ENCODE measurements around the gene ARMC5.
"Not testable (repeated sequence)": the region's sequence is repeated elsewhere in the genome, so short reads cannot be mapped to it uniquely, and the experiment has no call there.

The ARMC5 gene

GRCh38 chr16:31430380-31431052 is 28.8 kb upstream of the ARMC5 start:
- DNase-seq (ENCODE audit: low read depth in 4 of 4, low spot score in 1 of 4) = no peak

- DNase-seq (ENCODE audit: low read depth in 4 of 4, low spot score in 1 of 4) = no peak
Measured at GRCh38 chr16:31435341-31436220, 23.7 kb upstream of the ARMC5 start.

DNA sequence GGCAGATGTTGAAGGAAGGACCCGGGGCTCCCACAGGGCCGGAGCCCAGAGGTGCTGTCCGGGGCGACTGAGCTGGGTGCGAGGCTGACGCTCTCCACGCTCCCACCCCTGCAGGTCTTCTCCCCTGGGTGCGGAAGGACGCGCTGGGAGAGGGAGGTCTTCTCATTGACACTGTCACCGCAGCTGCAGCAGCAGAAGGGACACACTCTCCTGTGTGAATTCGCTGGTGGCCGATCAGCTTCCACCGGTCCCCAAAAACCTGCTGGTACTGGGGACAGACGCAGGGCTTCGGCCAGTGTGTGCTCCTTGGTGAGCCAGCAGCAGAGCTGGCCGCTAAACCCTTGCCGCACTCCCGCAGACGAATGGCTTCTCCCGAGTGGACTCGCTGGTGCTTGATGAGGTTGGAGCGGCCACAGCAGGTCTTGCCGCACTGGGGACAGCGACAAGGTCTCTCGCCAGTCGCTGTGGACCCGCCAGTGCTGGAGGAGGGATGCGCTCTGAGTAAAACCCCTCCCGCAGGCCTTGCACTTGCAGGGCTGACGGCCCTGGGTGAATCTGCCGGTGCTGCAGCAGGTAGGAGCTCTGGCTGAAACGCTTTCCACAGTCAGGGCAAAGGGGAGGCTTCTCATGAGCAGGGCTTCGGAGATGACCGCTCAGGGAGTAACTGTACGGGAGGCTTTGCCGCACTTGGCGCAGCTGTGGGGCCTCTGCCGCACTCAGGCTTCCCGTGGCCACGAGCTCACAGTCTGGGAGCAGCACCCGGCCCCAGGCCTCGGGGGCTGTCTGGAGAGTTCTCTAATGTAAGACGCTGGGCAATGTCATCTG is 22.9 kb upstream of the ARMC5 start:
- DNase-seq (ENCODE audit: low read depth in 4 of 4, low spot score in 1 of 4) = no peak

GRCh38 chr16:31438414-31438813 is 20.9 kb upstream of the ARMC5 start:
- DNase-seq (ENCODE audit: low read depth in 4 of 4, low spot score in 1 of 4) = no peak

DNA sequence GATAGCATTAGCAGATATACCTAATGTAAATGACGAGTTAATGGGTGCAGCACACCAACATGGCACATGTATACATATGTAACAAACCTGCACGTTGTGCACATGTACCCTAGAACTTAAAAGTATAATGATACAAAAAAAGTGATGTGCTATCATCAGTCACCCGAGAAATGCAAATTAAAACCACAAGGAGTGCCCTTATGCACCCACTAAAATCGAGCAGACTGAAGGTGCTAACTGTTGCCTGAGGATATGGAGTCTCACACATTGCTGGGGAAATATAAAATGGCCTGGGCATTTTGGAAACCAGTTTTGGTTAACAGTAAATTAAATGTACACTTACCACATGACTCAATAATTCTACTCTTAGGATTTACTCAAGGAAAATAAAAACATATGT is 20.3 kb upstream of the ARMC5 start:
- DNase-seq (ENCODE audit: low read depth in 4 of 4, low spot score in 1 of 4) = not testable (repeated sequence)

DNA sequence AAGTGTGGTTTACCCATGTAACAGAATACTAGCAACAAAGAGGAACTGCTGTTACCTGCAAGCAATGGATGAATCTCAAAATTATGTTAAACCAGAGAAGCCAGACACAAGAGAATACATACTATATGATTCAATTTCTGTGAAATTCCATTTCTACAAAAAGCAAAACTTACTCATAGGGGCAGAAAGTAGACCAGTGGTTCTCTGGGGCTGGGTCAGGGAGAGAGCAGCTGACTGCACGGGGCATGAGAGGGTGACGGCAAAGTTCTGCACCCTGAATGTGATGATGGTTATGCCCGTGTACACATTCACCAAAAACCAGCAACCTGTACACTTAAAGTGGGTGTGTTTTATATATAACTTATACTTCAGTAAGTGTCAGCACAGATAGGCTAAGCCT is 19.8 kb upstream of the ARMC5 start:
- DNase-seq (ENCODE audit: low read depth in 4 of 4, low spot score in 1 of 4) = no peak

DNA sequence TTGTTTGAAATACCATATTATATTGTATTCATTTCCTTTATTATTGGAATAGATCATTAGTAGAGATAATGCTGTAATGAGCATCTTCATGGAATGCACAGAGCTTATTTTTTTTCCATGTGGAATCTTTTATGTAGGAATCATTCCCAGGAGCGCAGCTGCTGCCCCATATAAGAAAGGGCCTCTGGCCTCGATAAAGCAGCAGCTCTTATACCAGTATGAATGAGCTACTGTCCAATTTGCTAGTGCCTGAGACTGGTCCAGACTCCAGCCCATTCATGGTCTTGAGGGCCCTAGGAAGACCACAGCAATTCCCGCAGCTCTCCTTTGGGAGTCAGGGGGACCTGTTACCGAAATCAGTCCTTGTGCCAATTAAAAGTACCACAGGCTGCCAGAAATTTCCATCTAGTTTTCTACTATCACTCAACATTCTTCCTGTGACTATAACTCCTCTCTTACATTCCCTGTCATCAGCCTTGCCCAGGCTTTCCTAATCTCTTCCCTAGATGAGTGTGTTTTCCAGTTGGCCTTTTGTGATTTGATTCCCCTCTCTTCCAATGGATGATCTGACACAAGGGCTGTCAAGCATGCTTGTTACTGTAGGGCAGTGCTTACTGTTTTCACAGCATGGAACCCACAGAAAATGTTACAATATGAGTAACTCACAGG is 18.7 kb upstream of the ARMC5 start:
- no peak for DNase-seq (ENCODE audit: low read depth in 4 of 4, low spot score in 1 of 4)

DNA sequence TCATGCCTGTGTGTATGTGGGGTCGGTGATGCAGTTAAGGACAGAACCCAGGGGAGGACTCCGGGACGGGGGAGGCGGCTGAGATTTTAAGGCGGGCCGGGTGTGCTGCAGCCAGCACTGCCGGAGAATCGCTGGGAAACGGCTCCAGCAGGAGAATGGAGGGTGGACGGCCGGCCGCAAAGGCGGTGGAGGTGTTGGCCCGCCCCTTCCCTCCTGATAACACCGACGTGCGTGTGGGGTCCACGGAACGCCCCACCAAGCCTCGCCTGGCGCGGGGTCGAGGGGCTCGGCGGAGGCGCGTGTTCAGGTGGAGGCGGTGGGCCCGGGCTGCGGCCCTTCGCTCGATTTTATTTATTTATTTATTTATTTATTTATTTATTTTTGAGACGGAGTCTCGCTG is 17.3 kb upstream of the ARMC5 start:
- no peak for DNase-seq (ENCODE audit: low read depth in 4 of 4, low spot score in 1 of 4)

DNA sequence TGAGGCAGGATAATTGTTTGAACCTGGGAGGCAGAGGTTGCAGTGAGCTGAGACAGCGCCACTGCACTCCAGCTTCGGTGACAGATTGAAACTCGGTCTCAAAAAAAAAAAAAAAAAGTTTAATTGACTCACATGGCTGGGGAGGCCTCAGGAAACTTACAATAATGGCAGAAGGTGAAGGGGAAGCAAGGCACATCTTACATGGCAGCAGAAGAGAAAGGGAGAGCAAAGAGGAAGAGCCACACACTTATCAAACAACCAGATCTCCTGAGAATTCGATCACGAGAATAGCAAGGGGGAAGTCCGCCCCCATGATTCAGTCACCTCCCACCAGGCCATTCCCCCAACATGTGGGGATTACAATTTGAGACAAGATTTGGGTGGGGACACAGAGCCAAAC is 13.4 kb upstream of the ARMC5 start:
- DNase-seq (ENCODE audit: low read depth in 4 of 4, low spot score in 1 of 4) = not testable (repeated sequence)

- DNase-seq (ENCODE audit: low read depth in 4 of 4, low spot score in 1 of 4) = no peak
Measured at GRCh38 chr16:31451201-31451600, 8.1 kb upstream of the ARMC5 start.

GRCh38 chr16:31451681-31452351 is 7.5 kb upstream of the ARMC5 start:
- no peak for DNase-seq (ENCODE audit: low read depth in 4 of 4, low spot score in 1 of 4)

DNA sequence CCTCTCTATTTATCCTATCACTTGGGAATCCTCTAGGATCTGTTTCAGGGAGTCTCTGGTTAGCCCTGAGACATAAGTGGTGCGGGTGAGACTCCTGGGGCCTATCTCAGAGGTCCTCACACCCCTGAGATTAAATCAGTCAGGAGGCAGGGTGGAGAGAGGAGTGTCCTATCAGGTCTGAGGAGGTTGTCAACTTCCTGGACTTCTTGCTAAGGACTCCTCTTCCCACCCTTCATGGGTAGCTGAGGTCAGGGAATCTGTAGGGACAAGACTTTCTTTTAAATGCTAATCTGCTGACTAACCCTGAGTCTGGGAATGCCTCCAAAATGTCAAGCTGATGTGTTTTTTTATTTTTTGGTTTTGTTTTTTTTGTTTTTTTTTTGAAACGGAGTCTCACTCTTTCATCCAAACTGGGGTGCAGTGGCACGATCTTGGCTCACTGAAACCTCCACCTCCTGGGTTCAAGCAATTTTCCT is 6.6 kb upstream of the ARMC5 start:
- no peak for DNase-seq (ENCODE audit: low read depth in 4 of 4, low spot score in 1 of 4)

GRCh38 chr16:31453255-31454204 is 5.8 kb upstream of the ARMC5 start:
- no peak for DNase-seq (ENCODE audit: low read depth in 4 of 4, low spot score in 1 of 4)

DNA sequence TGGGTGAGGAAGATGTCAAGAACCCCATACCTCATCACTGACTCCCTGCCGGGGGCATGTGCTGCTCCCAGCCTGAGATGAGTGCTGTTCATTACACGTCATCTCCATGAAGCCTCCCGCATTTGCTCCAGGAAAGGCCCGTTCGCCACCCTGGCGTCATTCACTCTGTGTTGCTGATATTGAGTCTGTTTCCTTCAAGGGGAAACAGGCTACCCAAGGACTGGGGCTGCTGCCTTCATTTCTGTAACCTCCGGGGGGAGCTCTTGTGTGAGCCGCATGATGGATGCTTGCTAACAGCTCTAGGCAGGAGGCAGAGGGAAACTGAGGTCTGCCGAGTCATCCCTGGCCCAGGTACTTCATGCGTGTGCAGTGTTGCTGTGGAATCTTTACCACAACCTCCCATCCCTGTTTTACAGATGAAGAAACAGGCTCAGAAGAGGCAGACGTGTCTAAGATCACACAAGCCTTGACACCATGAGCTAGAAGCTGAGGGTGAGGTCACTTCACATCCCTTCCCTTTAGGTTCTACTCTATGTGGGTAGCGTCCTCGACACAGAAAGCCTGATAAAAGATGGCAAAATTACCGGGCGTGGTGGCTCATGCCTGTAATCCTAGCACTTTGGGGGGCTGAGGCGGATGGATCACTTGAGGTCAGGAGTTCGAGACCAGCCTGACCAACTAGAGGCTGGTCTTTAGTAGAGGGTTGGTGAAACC is 3.5 kb upstream of the ARMC5 start:
- no peak for DNase-seq (ENCODE audit: low read depth in 4 of 4, low spot score in 1 of 4)

- no peak for DNase-seq (ENCODE audit: low read depth in 4 of 4, low spot score in 1 of 4)
Measured at GRCh38 chr16:31456988-31457360, 2.3 kb upstream of the ARMC5 start.

GRCh38 chr16:31458073-31458843 is 1.0 kb upstream of the ARMC5 start:
- peak in 2 of 4 experiments; percentile 25 to 39 for DNase-seq (ENCODE audit: low read depth in 4 of 4, low spot score in 1 of 4)

DNA sequence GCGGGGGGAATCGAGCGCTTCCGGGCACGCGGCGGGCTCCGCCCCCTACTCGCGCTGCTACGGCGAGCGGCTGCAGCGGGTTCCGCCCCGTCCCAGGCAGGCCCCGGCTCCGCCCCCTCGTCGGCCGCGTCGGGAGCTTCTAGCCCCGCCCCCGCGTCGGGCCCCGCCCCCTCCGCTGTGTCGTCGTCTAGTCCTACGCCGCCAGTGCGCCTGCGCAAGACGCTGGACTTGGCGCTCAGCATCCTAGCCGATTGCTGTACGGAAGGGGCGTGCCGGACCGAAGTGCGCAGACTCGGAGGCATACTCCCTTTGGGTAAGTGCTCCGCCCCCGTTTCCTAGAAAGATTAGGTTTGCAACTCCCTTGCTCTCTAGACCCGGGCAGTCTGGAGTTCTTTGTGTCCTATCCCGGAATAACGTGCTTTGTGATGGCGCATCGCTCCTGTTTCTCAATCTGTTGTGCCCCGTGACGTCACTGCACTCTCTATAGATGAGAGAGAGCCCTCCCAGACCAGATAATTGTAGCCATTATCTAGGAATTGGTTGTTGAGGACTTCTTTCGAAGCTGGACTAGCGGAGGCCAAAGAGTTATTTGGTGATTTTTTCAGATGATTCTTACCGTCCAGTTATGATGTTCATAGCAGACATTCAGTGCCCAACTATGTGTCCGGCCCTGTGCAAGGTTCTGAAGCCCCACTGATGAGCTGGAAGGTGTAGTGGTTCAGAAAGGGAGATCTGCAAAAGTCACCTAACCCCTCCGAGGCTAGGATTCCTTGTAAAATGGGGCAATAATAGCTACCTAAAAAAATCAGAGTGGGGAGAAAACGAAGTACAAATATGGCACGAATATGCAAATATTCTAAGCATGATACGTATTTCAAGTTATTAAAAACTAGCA is 633 bp downstream of the ARMC5 start:
- DNase-seq (ENCODE audit: low read depth in 4 of 4, low spot score in 1 of 4) = peak; percentile 99 to 100 (median 100)
